GM12875 (cell line): ENCODE measurements around the gene PHF19.

ENCODE experiments used
- H3K4me3 ChIP-seq: one replicate; pipeline ENCODE4 v1.5.1; 2011; ENCODE audit warnings: low read depth, low read length, control low read depth
- TF ChIP-seq, protein P1 (sequence below): IDR thresholded peaks from 2 replicates; pipeline ENCODE4 v1.5.1; 2011; ENCODE audit warnings: low read depth, mild to moderate bottlenecking, control low read depth, inconsistent platforms, low read length, moderate library complexity, borderline replicate concordance; ENCODE audit not compliant: insufficient read depth

Gene PHF19

DNA sequence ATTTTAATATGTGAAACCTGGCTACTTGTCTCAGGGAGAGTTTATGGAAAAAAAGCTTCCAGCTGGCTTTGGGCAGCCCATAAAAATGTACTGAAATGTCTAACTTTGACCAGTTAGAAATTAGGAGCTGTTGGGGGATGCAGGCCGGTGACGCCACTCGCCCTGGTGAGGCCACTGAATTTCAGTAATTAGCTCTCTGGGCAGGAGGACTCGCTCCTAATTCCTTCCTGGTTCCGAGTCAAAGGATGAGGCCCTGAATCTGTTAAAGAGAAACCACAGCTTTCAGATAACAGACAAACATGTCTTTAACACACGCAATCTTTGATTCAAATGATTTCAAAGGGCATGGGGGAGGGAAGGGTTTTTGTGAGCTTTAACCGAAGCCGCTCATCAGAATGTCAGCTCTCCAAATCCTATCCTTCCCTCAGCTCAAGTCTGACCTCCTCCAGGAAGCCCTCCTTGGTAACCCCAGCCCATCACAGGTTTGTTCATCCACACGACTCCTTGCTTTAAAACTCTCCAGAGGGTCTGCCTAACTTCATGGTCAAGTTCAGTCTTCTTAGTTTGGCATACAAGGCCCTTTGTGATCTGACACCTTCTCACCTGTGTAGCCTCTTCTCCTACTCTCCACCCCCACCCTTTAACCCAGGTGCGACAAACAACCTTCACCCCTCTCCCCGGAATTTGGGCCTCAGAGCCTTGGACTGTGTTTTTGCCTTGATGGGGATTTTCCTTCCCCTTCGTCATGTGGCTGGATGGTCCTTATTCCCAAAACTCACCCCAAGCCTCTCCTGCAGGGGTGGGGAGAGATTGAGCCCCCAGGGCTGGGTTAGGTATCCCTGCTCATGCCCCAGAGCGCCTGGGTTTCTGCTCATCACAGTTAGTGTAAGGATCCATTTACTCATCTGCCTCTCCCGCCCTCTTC lies 13.6 kb upstream of the PHF19 start:
- TF ChIP-seq, protein P1, sequence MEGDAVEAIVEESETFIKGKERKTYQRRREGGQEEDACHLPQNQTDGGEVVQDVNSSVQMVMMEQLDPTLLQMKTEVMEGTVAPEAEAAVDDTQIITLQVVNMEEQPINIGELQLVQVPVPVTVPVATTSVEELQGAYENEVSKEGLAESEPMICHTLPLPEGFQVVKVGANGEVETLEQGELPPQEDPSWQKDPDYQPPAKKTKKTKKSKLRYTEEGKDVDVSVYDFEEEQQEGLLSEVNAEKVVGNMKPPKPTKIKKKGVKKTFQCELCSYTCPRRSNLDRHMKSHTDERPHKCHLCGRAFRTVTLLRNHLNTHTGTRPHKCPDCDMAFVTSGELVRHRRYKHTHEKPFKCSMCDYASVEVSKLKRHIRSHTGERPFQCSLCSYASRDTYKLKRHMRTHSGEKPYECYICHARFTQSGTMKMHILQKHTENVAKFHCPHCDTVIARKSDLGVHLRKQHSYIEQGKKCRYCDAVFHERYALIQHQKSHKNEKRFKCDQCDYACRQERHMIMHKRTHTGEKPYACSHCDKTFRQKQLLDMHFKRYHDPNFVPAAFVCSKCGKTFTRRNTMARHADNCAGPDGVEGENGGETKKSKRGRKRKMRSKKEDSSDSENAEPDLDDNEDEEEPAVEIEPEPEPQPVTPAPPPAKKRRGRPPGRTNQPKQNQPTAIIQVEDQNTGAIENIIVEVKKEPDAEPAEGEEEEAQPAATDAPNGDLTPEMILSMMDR = no peak
- H3K4me3 ChIP-seq = no peak overlapping the region

DNA sequence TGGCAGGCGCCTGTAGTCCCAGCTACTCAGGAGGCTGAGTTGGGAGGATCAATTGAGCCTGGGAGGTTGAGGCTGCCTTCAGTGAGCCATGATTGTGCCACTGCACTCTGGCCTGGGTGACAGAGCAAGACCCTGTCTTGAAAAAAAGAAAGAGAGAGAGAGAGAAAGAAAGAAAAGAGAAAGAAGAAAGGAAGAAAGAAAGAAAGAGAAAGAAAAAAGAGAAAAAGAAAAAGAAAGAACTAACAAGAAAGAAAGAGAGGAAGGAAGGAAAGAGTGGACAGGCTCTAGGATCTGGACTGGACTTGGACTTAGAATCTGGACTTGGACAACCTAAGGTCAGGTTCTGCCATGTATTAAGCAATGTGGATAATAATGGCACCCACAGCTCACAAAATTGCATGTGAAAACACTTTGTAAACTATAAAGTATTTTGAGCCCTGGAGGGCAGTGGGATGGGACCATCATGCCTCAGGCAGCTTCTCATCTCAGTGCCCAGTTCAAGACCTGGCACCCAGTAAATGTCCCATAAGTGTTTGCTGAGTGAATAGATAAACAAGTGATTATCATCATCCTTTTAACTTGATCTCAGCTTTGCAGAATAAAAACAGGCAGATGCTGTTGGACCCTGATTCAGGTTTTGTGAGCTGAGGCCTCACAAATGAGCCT lies 12.8 kb upstream of the PHF19 start:
- H3K4me3 ChIP-seq = no peak overlapping the region
- TF ChIP-seq, protein P1 = no peak

DNA sequence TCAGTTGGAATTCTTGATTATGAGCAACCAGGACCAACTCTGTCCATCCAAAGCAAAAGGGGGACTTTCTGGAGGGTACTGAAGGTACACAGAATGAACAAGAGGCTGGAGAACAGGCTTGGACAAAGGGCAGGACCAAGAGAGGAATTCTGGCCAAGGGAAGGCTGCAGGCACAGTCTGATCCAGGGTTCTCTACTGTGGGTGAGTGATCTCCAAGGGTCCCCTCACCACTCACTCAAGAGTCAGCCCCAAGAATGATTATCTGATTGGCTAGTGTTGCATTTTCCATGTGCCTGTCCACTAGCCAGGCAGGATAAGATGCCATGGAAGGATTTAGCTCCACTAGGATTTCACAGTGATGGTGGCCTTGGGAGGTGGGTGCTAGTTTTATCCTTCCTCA lies 11.6 kb upstream of the PHF19 start:
- H3K4me3 ChIP-seq = no peak overlapping the region
- TF ChIP-seq, protein P1 = no peak

DNA sequence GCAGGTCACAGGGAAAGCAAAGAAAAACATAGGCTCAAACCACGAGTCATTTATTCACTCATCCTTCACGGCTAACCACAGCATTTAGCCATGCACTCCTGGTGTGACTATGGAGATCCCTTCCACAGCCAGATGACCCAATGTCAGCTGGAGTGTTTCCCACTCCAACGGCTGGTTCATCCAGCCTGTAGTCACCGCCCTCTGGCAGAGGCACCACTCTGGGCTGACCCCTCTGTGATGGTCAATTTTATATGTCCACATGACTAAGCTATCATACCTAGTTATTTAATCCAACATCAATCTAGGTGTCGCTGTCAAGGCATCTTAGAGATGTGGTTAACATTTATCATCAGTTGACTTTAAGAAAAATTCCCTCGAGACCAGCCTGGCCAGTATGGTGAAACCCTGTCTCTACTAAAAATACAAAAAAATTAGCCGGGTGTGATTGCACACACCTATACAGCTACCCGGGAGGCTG lies 9.5 kb upstream of the PHF19 start:
- TF ChIP-seq, protein P1 = no peak
- H3K4me3 ChIP-seq = no peak overlapping the region

DNA sequence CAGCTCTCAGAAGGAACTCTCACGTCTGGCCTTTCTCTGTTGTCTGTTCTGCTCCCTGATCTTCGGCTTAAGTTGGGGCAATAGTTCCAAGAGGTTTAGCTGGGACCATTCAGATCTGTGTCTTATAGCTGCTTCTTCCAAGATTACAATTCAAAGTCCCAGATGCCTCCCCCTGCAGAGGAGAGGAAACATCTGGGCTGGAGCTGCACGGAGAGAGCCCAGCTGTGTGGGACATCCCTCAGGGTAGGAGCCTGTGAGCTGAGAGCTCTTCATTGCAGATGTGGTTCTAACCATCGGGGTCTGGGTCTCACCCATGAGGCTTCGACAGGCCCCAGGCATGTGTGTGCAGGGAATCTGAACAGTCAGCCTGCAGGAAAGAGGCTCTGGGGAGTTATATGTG lies 9.0 kb upstream of the PHF19 start:
- H3K4me3 ChIP-seq = no peak overlapping the region
- TF ChIP-seq, protein P1 = no peak

DNA sequence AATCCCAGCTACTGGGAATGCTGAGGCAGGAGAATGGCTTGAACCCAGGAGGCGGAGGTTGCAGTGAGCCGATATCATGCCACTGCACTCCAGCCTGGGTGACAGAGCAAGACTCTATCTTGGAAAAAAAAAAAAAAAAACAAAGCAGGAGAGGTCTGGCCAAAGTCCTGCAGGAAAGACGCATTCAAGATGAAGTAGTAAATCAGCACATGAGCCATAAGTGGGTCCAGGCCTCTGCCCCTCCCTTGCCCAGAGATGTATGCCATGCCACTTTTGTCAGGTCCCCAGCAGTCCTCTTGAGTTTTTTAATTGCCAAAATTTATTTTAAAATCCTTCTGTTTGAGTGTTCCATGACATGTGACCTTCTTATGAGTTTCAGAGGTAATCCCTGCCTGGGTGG lies 8.5 kb upstream of the PHF19 start:
- TF ChIP-seq, protein P1 = no peak
- H3K4me3 ChIP-seq = no peak overlapping the region

DNA sequence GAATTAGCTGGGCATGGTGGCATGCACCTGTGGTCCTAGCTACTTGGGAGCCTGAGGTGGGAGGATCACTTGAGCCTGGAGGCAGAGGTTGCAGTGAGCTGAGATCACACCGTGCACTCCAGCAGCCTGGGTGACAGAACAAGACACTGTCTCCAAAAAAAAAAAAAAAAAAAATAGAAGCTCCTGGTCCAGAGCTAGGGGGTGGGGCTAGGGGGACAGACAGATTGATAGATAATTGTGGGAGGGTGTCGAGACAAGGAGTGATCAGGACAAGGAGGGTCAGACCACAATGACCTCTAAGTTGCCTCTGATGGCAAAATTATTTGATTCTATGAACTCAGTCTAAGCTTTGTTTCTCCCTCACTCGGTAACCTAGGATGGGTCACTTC lies 6.6 kb upstream of the PHF19 start:
- no peak overlapping the region for H3K4me3 ChIP-seq
- TF ChIP-seq, protein P1 = no peak
